ENCODE measurements around the gene RUNX2. TPM values are rescaled to one million over a fixed set of nuclear protein-coding genes. Genes with fewer than 3 reads are reported as not detected.

RUNX2 gene
- total and polyA plus RNA-seq, 2 of the 8 experiments (the other 6 are each of a cell fraction or from before 2014, with no cell fraction given): 0.26 to 1.2 TPM

DNA sequence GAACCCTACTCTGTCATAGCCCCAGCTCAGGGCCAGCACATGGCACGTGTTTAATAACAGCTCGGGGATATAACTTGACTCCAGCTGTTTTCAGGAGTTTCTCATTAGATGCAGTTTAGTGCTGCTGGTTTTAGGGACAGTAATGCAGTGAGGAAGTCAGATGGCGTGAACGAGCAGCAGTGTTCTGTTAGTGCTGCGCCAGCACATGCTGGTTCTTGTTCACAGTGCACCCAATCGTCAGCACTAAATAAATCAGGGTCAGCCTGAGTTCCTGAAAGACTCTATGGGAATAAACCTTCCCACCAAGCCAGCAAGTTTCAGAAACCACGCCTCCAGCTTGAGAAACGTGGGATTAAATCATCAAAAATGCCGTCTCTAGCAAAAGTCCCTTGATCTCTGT, 285.5 kb downstream of the RUNX2 start (continued):
- TF ChIP-seq CHD7 (IDR thresholded peaks at IDR 0.05; ENCODE audit: insufficient replicate concordance, low read length) (no peak), YY1 (IDR thresholded peaks at IDR 0.05; ENCODE audit: low read depth, low read length) (no peak), CHD2 (IDR thresholded peaks at IDR 0.05; ENCODE audit: low read length) (no peak), KDM4A (IDR thresholded peaks at IDR 0.05; ENCODE audit: low read depth, low read length, severe bottlenecking) (no peak), TCF12 (IDR thresholded peaks at IDR 0.05; ENCODE audit: low read depth, low read length) (no peak), ATF3 (IDR thresholded peaks at IDR 0.05; ENCODE audit: insufficient read depth, low read depth, low read length) (no peak), SRF (IDR thresholded peaks at IDR 0.05; ENCODE audit: low read depth, low read length) (no peak), PHF8 (conservative IDR thresholded peaks at IDR 0.05; ENCODE audit: low read depth, low read length) (no peak), CBX5 (IDR thresholded peaks at IDR 0.05; ENCODE audit: low read depth, low read length) (no peak), POLR2AphosphoS5 (IDR thresholded peaks at IDR 0.05; ENCODE audit: low read depth, low read length) (no peak), BRCA1 (IDR thresholded peaks at IDR 0.05; ENCODE audit: low read depth, low read length) (no peak), E2F6 (IDR thresholded peaks at IDR 0.05) (no peak)

Data from H1 (cell line).